ENCODE results near the gene STARD8.

DNA sequence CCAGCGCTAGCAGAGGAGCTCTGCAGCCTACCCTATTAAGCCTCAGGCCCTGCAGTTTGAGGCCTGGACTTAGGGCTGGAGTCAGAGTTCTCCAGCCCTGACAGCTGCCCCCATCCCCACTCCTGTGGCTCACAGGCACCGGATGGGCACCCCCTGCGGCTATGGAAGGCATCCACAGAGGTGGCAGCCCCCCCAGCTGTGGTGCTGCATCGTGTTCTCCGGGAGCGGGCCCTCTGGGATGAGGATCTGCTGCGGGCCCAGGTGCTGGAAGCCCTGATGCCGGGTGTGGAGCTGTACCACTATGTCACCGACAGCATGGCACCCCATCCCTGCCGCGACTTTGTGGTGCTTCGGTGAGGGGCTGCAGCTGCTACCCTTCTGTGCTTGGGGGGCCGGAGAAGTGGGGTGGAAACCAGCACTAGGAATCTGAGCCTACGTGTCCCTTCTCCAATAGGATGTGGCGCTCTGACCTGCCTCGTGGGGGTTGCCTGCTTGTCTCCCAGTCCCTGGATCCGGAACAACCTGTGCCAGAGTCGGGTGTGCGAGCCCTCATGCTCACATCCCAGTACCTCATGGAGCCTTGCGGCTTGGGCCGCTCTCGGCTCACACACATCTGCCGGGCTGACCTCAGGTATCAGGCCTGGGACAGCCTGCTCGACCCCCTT lies 76.2 kb downstream of the STARD8 start:
- TF ChIP-seq, protein P1, sequence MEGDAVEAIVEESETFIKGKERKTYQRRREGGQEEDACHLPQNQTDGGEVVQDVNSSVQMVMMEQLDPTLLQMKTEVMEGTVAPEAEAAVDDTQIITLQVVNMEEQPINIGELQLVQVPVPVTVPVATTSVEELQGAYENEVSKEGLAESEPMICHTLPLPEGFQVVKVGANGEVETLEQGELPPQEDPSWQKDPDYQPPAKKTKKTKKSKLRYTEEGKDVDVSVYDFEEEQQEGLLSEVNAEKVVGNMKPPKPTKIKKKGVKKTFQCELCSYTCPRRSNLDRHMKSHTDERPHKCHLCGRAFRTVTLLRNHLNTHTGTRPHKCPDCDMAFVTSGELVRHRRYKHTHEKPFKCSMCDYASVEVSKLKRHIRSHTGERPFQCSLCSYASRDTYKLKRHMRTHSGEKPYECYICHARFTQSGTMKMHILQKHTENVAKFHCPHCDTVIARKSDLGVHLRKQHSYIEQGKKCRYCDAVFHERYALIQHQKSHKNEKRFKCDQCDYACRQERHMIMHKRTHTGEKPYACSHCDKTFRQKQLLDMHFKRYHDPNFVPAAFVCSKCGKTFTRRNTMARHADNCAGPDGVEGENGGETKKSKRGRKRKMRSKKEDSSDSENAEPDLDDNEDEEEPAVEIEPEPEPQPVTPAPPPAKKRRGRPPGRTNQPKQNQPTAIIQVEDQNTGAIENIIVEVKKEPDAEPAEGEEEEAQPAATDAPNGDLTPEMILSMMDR (IDR thresholded peaks at IDR 0.05; ENCODE audit: low read depth, low read length), result no peak
- TF ChIP-seq EZH2phosphoT487 (IDR thresholded peaks at IDR 0.05; ENCODE audit: low read depth), result no peak

All from OCI-LY3 (cell line).